Stimulated activated CD4-positive, alpha-beta T cell treated with anti-CD3 and anti-CD28 coated beads, TNF-alpha, amount 100 ng/mL, for 48 hours (primary cell): ENCODE results near the gene FOXB1.

Experiments used
- DNase-seq, 3 donors: peaks; one replicate each; pipeline ENCODE4 v3.0.0-alpha.2; 2020; ENCODE audit warnings: low read depth in 3 of 3

Gene FOXB1

GRCh38 chr15:59998950-59999611, 5.0 kb upstream of the FOXB1 start:
- no peak for DNase-seq

GRCh38 chr15:59999612-60000112, 4.4 kb upstream of the FOXB1 start:
- DNase-seq: no peak

GRCh38 chr15:60000113-60000823, 3.8 kb upstream of the FOXB1 start:
- DNase-seq: no peak

GRCh38 chr15:60000824-60001609, 3.1 kb upstream of the FOXB1 start:
- DNase-seq: no peak

GRCh38 chr15:60001610-60002527, 2.2 kb upstream of the FOXB1 start:
- no peak for DNase-seq

- DNase-seq: no peak
These were observed 1.4 kb upstream of the FOXB1 start for GRCh38 chr15:60002528-60003218.

- no peak for DNase-seq
These were observed 685 bp upstream of the FOXB1 start for GRCh38 chr15:60003243-60004008.

GRCh38 chr15:60004846-60005351, 788 bp downstream of the FOXB1 start:
- DNase-seq: no peak

- DNase-seq: no peak
These were observed 1.5 kb downstream of the FOXB1 start for GRCh38 chr15:60005352-60006202.

- peak; percentile 30 to 56 (median 52) for DNase-seq
These were observed 2.2 kb downstream of the FOXB1 start for GRCh38 chr15:60006203-60006862.

- no peak for DNase-seq
These were observed 2.8 kb downstream of the FOXB1 start for GRCh38 chr15:60006873-60007272.

- DNase-seq: no peak
These were observed 5.2 kb downstream of the FOXB1 start for GRCh38 chr15:60009124-60009960.

- no peak for DNase-seq
These were observed 6.0 kb downstream of the FOXB1 start for GRCh38 chr15:60009980-60010732.

- DNase-seq: no peak
These were observed 6.7 kb downstream of the FOXB1 start for GRCh38 chr15:60010858-60011257.

GRCh38 chr15:60012695-60013094, 8.6 kb downstream of the FOXB1 start:
- no peak for DNase-seq
